BE2C (cell line): Measurements from ENCODE around the gene CCDC175.

Experiments
- DNase-seq: peaks from one replicate; pipeline ENCODE4 v3.0.0-alpha.2; 2020
- H3K27me3 ChIP-seq: fragments of 250-450 bp; sonication (Bioruptor Pico); 2 replicates; pipeline ENCODE4 v1.5.1; 2020; ENCODE audit warnings: mild to moderate bottlenecking
- H3K36me3 ChIP-seq: fragments of 250-450 bp; sonication (Bioruptor Pico); 2 replicates; pipeline ENCODE4 v1.5.1; 2020; ENCODE audit warnings: mild to moderate bottlenecking
- H3K4me1 ChIP-seq: fragments of 250-450 bp; sonication (Bioruptor Pico); 2 replicates; pipeline ENCODE4 v1.5.1; 2020
- H3K4me3 ChIP-seq: 2 replicates; pipeline ENCODE4 v1.5.1; 2011; ENCODE audit warnings: low read depth, low read length
- H3K9me3 ChIP-seq: fragments of 250-450 bp; sonication (Bioruptor Pico); 2 replicates; pipeline ENCODE4 v1.5.1; 2020
- TF ChIP-seq, protein P1 (sequence below): IDR thresholded peaks from 2 replicates; pipeline ENCODE4 v1.5.1; 2012; ENCODE audit warnings: mild to moderate bottlenecking, low read depth, low read length

CCDC175 gene

DNA sequence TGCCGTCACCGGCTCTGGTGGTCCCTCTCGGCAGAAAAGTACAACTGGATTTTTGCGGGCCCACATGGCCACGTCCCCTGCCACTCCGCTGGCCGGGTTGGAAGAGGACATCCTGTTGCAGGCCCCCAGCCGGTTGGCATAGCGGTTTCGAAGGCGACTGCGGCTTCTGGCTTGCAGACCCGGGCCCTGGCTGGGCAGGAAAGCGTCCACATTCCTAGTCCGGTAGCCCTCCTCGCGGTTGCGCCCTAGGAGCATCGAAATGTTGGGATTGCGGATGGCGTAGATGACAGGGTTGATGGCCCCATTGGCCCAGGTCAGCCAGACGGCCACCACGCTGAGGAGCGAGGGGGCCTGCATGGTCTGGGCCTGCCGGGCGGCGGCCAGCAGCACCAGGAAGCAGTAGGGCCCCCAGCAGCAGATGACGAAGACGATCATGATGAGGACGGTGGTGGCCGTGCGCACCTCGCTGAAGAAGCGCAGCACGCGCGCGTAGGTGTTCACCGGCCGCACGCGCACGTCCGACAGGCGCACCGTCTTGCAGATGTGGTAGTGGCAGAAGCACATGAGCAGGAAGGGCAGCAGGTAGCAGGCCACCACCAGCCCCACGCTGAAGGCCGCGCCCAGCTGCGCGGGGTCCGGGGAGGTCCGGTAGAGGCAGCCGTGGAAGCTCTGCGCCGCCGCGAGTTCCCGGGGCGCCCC lies 112.7 kb downstream of the CCDC175 start:
- DNase-seq: no peak
- no peaks in the 10 kb centered on the region; the same call in 1 of the 2 replicates for H3K4me1 ChIP-seq
- no peaks in the 10 kb centered on the region for H3K9me3 ChIP-seq
- TF ChIP-seq, protein P1, sequence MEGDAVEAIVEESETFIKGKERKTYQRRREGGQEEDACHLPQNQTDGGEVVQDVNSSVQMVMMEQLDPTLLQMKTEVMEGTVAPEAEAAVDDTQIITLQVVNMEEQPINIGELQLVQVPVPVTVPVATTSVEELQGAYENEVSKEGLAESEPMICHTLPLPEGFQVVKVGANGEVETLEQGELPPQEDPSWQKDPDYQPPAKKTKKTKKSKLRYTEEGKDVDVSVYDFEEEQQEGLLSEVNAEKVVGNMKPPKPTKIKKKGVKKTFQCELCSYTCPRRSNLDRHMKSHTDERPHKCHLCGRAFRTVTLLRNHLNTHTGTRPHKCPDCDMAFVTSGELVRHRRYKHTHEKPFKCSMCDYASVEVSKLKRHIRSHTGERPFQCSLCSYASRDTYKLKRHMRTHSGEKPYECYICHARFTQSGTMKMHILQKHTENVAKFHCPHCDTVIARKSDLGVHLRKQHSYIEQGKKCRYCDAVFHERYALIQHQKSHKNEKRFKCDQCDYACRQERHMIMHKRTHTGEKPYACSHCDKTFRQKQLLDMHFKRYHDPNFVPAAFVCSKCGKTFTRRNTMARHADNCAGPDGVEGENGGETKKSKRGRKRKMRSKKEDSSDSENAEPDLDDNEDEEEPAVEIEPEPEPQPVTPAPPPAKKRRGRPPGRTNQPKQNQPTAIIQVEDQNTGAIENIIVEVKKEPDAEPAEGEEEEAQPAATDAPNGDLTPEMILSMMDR: no peak
- H3K4me3 ChIP-seq: peak overlapping the region; percentile 73
- H3K36me3 ChIP-seq: no peaks in the 10 kb centered on the region
- H3K27me3 ChIP-seq: no peaks in the 10 kb centered on the region

DNA sequence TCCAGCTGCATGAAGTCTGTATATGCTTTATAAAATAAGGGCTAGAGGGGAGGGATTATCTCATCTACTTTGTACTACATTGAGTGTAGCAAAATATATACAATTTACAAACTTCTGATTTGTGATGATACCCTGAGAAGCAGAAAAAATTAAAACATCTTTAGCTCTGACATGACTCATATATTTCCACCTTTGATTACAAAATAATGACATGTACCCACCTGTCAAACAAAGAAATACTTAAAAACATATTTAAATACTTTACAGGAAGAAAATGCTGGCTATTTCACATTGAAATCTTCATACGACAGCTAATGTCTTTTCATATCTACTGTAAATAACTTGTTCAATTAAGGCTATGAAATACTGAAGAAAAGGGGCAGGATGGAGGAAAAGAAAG lies 114.7 kb downstream of the CCDC175 start:
- H3K9me3 ChIP-seq: no peaks in the 10 kb centered on the region
- no peak overlapping the region for H3K4me3 ChIP-seq
- TF ChIP-seq, protein P1: no peak
- no peaks in the 10 kb centered on the region; the same call in 1 of the 2 replicates for H3K4me1 ChIP-seq
- H3K36me3 ChIP-seq: no peaks in the 10 kb centered on the region
- no peaks in the 10 kb centered on the region for H3K27me3 ChIP-seq
- DNase-seq: no peak

DNA sequence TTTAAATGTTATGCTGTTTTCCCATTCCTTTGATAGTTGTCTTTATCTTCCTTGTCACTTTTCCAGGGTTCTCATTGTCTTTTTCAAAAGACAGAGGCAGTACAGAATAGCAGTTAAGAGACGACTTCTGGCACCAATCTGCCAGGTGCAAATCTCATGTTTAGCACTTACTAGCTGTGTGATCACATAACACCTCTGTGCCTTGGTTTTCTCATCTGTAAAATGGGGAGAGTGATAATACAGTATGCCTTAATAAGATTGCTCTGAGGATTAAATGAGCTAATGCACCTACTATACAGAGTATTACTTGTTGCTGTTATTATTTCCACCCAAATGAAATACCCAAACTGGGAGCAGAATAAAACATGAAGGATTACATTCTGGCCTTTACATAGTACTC lies 116.2 kb downstream of the CCDC175 start:
- no peaks in the 10 kb centered on the region for H3K27me3 ChIP-seq
- H3K4me3 ChIP-seq: no peak overlapping the region
- H3K9me3 ChIP-seq: no peaks in the 10 kb centered on the region
- no peaks in the 10 kb centered on the region for H3K36me3 ChIP-seq
- H3K4me1 ChIP-seq: no peaks in the 10 kb centered on the region; the same call in 1 of the 2 replicates
- TF ChIP-seq, protein P1: no peak
- DNase-seq: no peak

DNA sequence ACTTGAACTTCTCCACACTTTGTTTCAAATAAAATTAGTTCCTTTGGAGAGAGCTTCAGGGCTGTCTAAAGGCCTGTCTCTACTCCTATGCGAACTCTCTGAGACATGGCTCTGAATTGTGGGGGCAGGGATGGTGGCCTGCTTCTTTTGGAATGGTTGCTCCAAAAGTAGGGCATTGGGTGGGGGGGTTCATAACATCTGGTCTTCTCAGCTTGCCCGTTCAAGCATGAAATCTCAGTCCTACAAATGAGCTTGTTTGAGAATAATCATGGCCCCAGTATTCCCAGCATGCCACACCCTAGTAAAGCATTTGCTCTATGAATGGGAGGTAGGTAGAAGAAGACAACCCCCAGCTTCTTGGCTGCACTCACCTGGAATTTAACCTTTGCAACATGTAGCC lies 118.1 kb downstream of the CCDC175 start:
- no peaks in the 10 kb centered on the region for H3K4me1 ChIP-seq
- DNase-seq: no peak
- H3K36me3 ChIP-seq: no peaks in the 10 kb centered on the region
- H3K27me3 ChIP-seq: no peaks in the 10 kb centered on the region
- H3K4me3 ChIP-seq: no peak overlapping the region
- TF ChIP-seq, protein P1: no peak
- no peaks in the 10 kb centered on the region for H3K9me3 ChIP-seq

DNA sequence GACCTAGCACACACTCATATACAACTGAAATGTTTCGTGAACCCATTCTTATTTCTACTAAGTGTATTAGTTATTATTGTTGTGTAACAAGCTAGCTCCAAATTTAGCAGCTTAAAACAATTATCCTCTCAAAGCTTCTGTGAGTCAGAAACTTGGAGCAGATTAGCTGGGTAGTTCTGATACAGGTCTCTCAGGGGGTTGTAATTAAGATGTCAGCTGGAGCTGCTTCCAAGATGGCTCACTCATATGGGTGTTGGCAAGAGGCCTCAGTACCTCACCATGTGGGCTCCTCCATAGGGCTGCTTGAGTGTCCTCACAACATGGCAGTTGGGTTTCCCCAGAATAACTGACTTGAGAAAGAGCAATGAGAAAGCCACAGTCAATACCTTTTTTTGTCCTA lies 121.2 kb downstream of the CCDC175 start:
- Histone ChIP-seq H3K4me1 (no peaks in the 10 kb centered on the region), H3K36me3 (no peaks in the 10 kb centered on the region), H3K4me3 (no peak overlapping the region), H3K9me3 (no peaks in the 10 kb centered on the region), H3K27me3 (no peaks in the 10 kb centered on the region)
- TF ChIP-seq, protein P1: no peak
- no peak for DNase-seq
